Calu3 (cell line): ENCODE data around the gene SRSF5. TPM values are rescaled to one million over a fixed set of nuclear protein-coding genes. Genes with fewer than 3 reads are reported as not detected.

ENCODE experiments used
- BruUV-seq: library from RNA; stranded (reverse); fragments of 400-500 nt; replicated peaks from 2 replicates; lab custom pipeline; 2021; lab: Mats Ljungman, UMichigan
- CTCF ChIA-PET: fragments of 300-600 bp; sonication (Branson Sonifier 250); formaldehyde crosslinking; loops from one replicate; lab custom pipeline; 2022; ENCODE audit warnings: antibody characterized with exemption; lab: Charles Lee
- DNase-seq: peaks from one replicate; pipeline ENCODE4 v3.0.0; 2022
- H3K27ac Mint-ChIP-seq: one replicate; pipeline ENCODE4 v1.8.0; 2022; ENCODE audit warnings: mixed read lengths; ENCODE audit not compliant: unreplicated experiment
- H3K27me3 Mint-ChIP-seq: one replicate; pipeline ENCODE4 v1.8.0; 2022; ENCODE audit warnings: mixed read lengths; ENCODE audit not compliant: unreplicated experiment
- H3K36me3 Mint-ChIP-seq: one replicate; pipeline ENCODE4 v1.8.0; 2022; ENCODE audit warnings: mild to moderate bottlenecking, moderate library complexity, mixed read lengths; ENCODE audit not compliant: insufficient read depth, unreplicated experiment
- H3K4me1 Mint-ChIP-seq: one replicate; pipeline ENCODE4 v1.8.0; 2022; ENCODE audit warnings: mild to moderate bottlenecking, low read depth, mixed read lengths; ENCODE audit not compliant: unreplicated experiment
- H3K4me3 Mint-ChIP-seq: one replicate; pipeline ENCODE4 v1.8.0; 2022; ENCODE audit warnings: mild to moderate bottlenecking, low read depth, moderate library complexity, mixed read lengths; ENCODE audit not compliant: unreplicated experiment
- H3K9me3 Mint-ChIP-seq: one replicate; pipeline ENCODE4 v1.8.0; 2022; ENCODE audit warnings: low read depth, mixed read lengths; ENCODE audit not compliant: unreplicated experiment
- CTCF ChIP-seq: fragments of 200-600 bp; IDR thresholded peaks from one replicate; pipeline ENCODE4 v1.8.0; 2022; ENCODE audit warnings: antibody characterized with exemption; ENCODE audit not compliant: unreplicated experiment
- intact Hi-C: fragments of 100-400 bp; cut with micrococcal nuclease; formaldehyde crosslinking; loops from one replicate; pipeline ENCODE4 v1.10.0; 2022; ENCODE audit not compliant: unreplicated experiment
- total RNA-seq: library from RNA; stranded (reverse); gene quantifications from 2 replicates; pipeline ENCODE4 v1.2.3, GENCODE V29; 2022

SRSF5 gene
- total RNA-seq, 1 experiment from 2014 or later, result 256 TPM

- Mint-ChIP-seq H3K4me3 (no peak overlapping the region), H3K9me3 (peaks cover 3% of the 10 kb centered on the region), H3K27ac (no peak overlapping the region), H3K36me3 (no peaks in the 10 kb centered on the region), H3K4me1 (no peaks in the 10 kb centered on the region), H3K27me3 (no peaks in the 10 kb centered on the region)
- no peak for DNase-seq
- no peak for TF ChIP-seq CTCF
- CTCF ChIA-PET, result no interaction called here
- no TSS peak for BruUV-seq
- intact Hi-C loops, result no loop called here
These were observed 6.1 kb upstream of the SRSF5 start for GRCh38 chr14:69760810-69761209.

DNA sequence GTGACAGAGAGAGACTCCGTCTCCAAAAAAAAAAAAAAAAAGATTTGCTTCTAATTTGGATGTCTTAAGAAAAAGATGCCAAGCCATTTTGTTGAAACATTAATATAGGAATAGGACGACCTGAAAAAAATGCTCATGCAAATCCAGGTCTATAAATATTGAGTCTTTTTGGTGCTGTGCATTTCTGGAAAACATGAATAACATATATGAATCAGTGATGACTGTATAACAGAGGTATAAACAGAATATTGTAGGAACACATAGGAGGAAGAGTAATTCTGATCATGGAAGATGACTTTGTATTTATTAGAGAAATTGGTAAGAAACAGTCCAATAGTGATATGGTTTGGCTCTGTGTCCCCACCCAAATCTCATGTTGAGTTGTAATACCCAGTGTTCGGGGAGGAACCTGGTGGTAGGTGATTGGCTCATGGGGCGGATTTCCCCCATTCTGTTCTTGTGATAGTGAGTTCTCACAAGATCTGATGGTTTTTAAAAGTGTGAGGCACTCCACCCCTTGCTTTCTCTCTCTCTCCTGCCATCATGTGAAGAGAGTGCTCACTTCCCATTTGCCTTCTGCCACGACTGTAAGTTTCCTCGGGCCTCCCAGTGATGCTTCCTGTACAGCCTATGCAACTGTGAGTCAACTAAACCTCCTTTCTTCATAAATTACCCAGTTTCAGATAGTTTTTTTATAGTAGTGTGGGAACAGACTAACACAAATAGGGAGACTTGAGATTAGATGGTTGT lies 3.0 kb upstream of the SRSF5 start:
- no TSS peak for BruUV-seq
- intact Hi-C loops, result no loop called here
- Mint-ChIP-seq H3K4me3 (no peak overlapping the region), H3K27me3 (no peaks in the 10 kb centered on the region), H3K4me1 (peaks cover 8% of the 10 kb centered on the region), H3K36me3 (peaks cover 26% of the 10 kb centered on the region), H3K9me3 (peaks cover 3% of the 10 kb centered on the region), H3K27ac (no peak overlapping the region)
- CTCF ChIA-PET, result interaction anchor here (0.6 kb wide), 1 partner anchor 33 kb away, joined by 3 read pairs; no protein-coding TSS in a partner anchor
- TF ChIP-seq CTCF, result no peak
- DNase-seq, result no peak

DNA sequence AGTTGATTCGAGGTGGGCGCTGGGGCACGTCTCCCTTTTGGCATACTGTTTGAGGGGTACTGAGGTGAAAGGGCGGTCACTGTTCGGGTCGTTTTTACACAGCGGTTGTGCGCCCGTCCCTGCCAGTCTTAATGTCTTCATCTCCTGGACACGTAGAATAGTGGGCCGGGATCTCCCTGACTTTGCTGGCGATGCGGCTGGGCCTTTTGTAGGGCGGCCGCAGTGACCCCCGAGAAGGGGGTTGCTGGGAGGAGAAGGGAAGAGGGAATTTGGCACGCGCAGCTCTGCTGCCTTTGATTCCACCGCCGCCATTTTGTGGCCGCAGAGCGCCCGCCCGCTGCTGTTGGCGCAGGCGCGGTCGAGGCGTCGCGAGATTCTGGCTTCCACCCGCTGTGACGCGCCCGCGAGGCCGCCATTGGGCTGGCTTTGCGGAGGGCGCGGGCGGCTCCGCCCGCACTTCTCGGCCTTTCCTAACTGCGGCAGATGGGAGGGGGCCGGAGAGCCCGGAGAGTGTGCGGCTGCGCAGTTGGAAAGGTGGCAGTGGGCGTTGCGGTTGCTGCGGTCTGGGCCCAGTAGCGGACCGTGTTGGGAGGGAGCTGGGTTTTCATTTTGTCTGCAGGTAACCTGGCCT lies 542 bp downstream of the SRSF5 start:
- peaks cover 3% of the 10 kb centered on the region for H3K9me3 Mint-ChIP-seq

GRCh38 chr14:69768873-69769272 lies 1.9 kb downstream of the SRSF5 start:
- CTCF ChIA-PET, result no interaction called here
- TSS peak; percentile 21 for BruUV-seq
- H3K4me1 Mint-ChIP-seq, result peaks cover 17% of the 10 kb centered on the region
- intact Hi-C loops, result no loop called here
- DNase-seq, result no peak
- H3K9me3 Mint-ChIP-seq, result no peaks in the 10 kb centered on the region
- TF ChIP-seq CTCF, result no peak
- peak overlapping the region; percentile 98 for H3K27ac Mint-ChIP-seq
- H3K4me3 Mint-ChIP-seq, result peak overlapping the region; percentile 100
- H3K36me3 Mint-ChIP-seq, result peaks cover 69% of the 10 kb centered on the region
- no peaks in the 10 kb centered on the region for H3K27me3 Mint-ChIP-seq

More for the DNA sequence above, 542 bp downstream of the SRSF5 start:
- peak overlapping the region; percentile 98 for H3K27ac Mint-ChIP-seq
- H3K4me1 Mint-ChIP-seq, result peaks cover 17% of the 10 kb centered on the region
- BruUV-seq, result no TSS peak
- no peak for TF ChIP-seq CTCF
- CTCF ChIA-PET, result interaction anchor here (0.7 to 1.0 kb wide), 3 partner anchors 16 to 109 kb away, joined by 3 read pairs; no protein-coding TSS in a partner anchor
- DNase-seq, result peak; percentile 94
- H3K4me3 Mint-ChIP-seq, result peak overlapping the region; percentile 100
- intact Hi-C loops, result no loop called here
- H3K27me3 Mint-ChIP-seq, result no peaks in the 10 kb centered on the region
- peaks cover 59% of the 10 kb centered on the region for H3K36me3 Mint-ChIP-seq
